HepG2 (cell line): Measurements from ENCODE around the gene TUBG2. TPM values are rescaled to one million over a fixed set of nuclear protein-coding genes. Genes with fewer than 3 reads are reported as not detected.

Source experiments
- ATAC-seq: fragments of 200-7000 bp; cut with Tn5 transposase; 3 replicates; pipeline ENCODE4 v1.9.1; 2020; ENCODE audit warnings: mild to moderate bottlenecking, moderate library complexity
- BruUV-seq: library from RNA; stranded (reverse); fragments of 400-500 nt; replicated peaks from 2 replicates; lab custom pipeline; 2021; lab: Mats Ljungman, UMichigan
- CTCF ChIA-PET: fragments of 300-600 bp; formaldehyde crosslinking; extraction: SDS; loops from one replicate; lab custom pipeline; 2021; ENCODE audit warnings: low total read pairs, inconsistent platforms, low intra/inter-chr PET ratio; lab: Yijun Ruan, JAX
- POLR2A ChIA-PET: fragments of 350-600 bp; sonication (Branson Sonifier 250); formaldehyde crosslinking; loops from one replicate; lab custom pipeline; 2020; ENCODE audit warnings: antibody characterized with exemption, inconsistent platforms; lab: Yijun Ruan, JAX
- DNase-seq: peaks from one replicate; pipeline ENCODE4 v3.0.0-alpha.2; 2015; ENCODE audit warnings: low spot score
- FAIRE-seq: peaks from 3 replicates; lab custom pipeline; 2011; peaks lifted over from hg19 to GRCh38; lab: Jason Lieb, UNC
- H2AFZ ChIP-seq: one replicate; pipeline ENCODE4 v1.6.1; 2011; ENCODE audit warnings: low read length, inconsistent platforms
- H3K27ac ChIP-seq: fragments of 300-600 bp; 3 replicates; pipeline ENCODE4 v1.8.0; 2011; ENCODE audit warnings: mixed run types, mild to moderate bottlenecking, mixed read lengths, low read length, inconsistent platforms; ENCODE audit not compliant: insufficient read depth; ENCODE audit errors: extremely low read length
- H3K27me3 ChIP-seq, 2 experiments: fragments of 200-600 bp in 1 of 2; 2 replicates in 1 of 2; 3 replicates in 1 of 2; pipeline versions ENCODE4 v1.6.0 to v1.8.0; 2011; ENCODE audit warnings: low read length in 2 of 2, mild to moderate bottlenecking in 2 of 2, moderate library complexity in 2 of 2, inconsistent platforms in 1 of 2; ENCODE audit not compliant: insufficient read depth in 2 of 2, control insufficient read depth in 1 of 2
- H3K36me3 ChIP-seq, 2 experiments: fragments of 200-600 bp in 1 of 2; replicated peaks in 1 of 2; 2 replicates in 1 of 2; 3 replicates in 1 of 2; pipeline versions ENCODE4 v1.5.1 to v1.8.0; 2011; ENCODE audit warnings: low read length in 2 of 2, inconsistent platforms in 1 of 2; ENCODE audit not compliant: insufficient read depth in 2 of 2, control insufficient read depth in 1 of 2
- H3K4me1 ChIP-seq: 2 replicates; pipeline ENCODE4 v1.5.1; 2012; ENCODE audit warnings: low read length, inconsistent platforms; ENCODE audit not compliant: insufficient read depth
- H3K4me2 ChIP-seq: 2 replicates; pipeline ENCODE4 v1.6.0; 2011; ENCODE audit warnings: low read depth, low read length, inconsistent platforms
- H3K4me3 ChIP-seq, 3 experiments: fragments of 200-600 bp in 1 of 3; sonication (generic), shearing (Covaris generic) in 1 of 3; replicated peaks in 1 of 3; 2 replicates each; pipeline ENCODE4 v1.5.1; 2011 to 2016; ENCODE audit warnings: low read length in 3 of 3, inconsistent platforms in 2 of 3, low read depth in 2 of 3, mild to moderate bottlenecking in 2 of 3, control low read depth in 1 of 3, mixed read lengths in 1 of 3; ENCODE audit not compliant: insufficient read depth in 1 of 3
- H3K79me2 ChIP-seq: one replicate; pipeline ENCODE4 v1.6.1; 2011; ENCODE audit warnings: low read length, inconsistent platforms; ENCODE audit not compliant: insufficient read depth
- H3K9ac ChIP-seq: 2 replicates; pipeline ENCODE4 v1.6.0; 2011; ENCODE audit warnings: mild to moderate bottlenecking, low read depth, low read length, inconsistent platforms; ENCODE audit not compliant: insufficient read depth
- H3K9me3 ChIP-seq: 2 replicates; pipeline ENCODE4 v1.5.1; 2012; ENCODE audit warnings: mild to moderate bottlenecking, low read length
- H4K20me1 ChIP-seq: 2 replicates; pipeline ENCODE4 v1.6.0; 2011; ENCODE audit warnings: inconsistent platforms, mild to moderate bottlenecking, low read length, moderate library complexity; ENCODE audit not compliant: insufficient read depth
- CAMTA2 ChIP-seq: sonication (generic); formaldehyde crosslinking; IDR thresholded peaks from 2 replicates; pipeline ENCODE4 v1.4.0; 2020; ENCODE audit warnings: mild to moderate bottlenecking, missing genetic modification reagents, borderline replicate concordance
- CREM ChIP-seq, 2 experiments: sonication (generic) in 1 of 2; formaldehyde crosslinking in 1 of 2; IDR thresholded peaks; 2 replicates each; pipeline versions ENCODE4 v1.4.0 to v1.6.1; 2016 to 2020; ENCODE audit warnings: antibody characterized with exemption in 1 of 2, mild to moderate bottlenecking in 1 of 2, missing genetic modification reagents in 1 of 2
- DNMT3B ChIP-seq: conservative IDR thresholded peaks from 2 replicates; pipeline ENCODE4 v1.6.1; 2016; ENCODE audit warnings: missing biosample characterization, control low read depth
- IRF2 ChIP-seq: IDR thresholded peaks from 2 replicates; pipeline ENCODE4 v1.6.1; 2018; ENCODE audit warnings: missing genetic modification reagents, missing compliant biosample characterization
- MAFF ChIP-seq: IDR thresholded peaks from 2 replicates; pipeline ENCODE4 v1.6.1; 2011; ENCODE audit warnings: low read depth, low read length, improper control_type of control experiment
- SRY ChIP-seq: sonication (generic); formaldehyde crosslinking; IDR thresholded peaks from 2 replicates; pipeline ENCODE4 v1.8.0; 2022; ENCODE audit warnings: mild to moderate bottlenecking, missing genetic modification reagents
- SSRP1 ChIP-seq: IDR thresholded peaks from 2 replicates; pipeline ENCODE4 v1.6.1; 2016; ENCODE audit warnings: control low read depth
- ZEB1 ChIP-seq: IDR thresholded peaks from 2 replicates; pipeline ENCODE4 v1.6.1; 2012; ENCODE audit warnings: mild to moderate bottlenecking, low read depth, inconsistent platforms; ENCODE audit not compliant: insufficient replicate concordance
- ZKSCAN8 ChIP-seq: IDR thresholded peaks from 2 replicates; pipeline ENCODE4 v1.6.1; 2016; ENCODE audit warnings: borderline replicate concordance, missing genetic modification reagents, missing compliant biosample characterization
- ZNF652 ChIP-seq: IDR thresholded peaks from 2 replicates; pipeline ENCODE4 v1.6.1; 2016; ENCODE audit warnings: low read depth, borderline replicate concordance
- ZNF724P ChIP-seq: sonication (generic); formaldehyde crosslinking; IDR thresholded peaks from 2 replicates; pipeline ENCODE4 v1.8.0; 2022; ENCODE audit warnings: missing genetic modification reagents, borderline replicate concordance
- ZNF772 ChIP-seq: sonication (generic); formaldehyde crosslinking; IDR thresholded peaks from 2 replicates; pipeline ENCODE4 v1.5.0; 2020; ENCODE audit warnings: mild to moderate bottlenecking, missing genetic modification reagents
- WGBS: methylation state at CpG from one replicate; pipeline ENCODE4 v1.1.6; 2017; ENCODE audit warnings: low lambda C conversion rate; 5-methylcytosine and 5-hydroxymethylcytosine counted together
- in situ Hi-C: cut with HindIII; loops from 2 replicates; pipeline ENCODE4 v1.10.0; 2017; ENCODE audit warnings: low pct_unique_long_range_greater_than_20kb; ENCODE audit not compliant: extremely low pct_ligation_motif_present
- intact Hi-C: fragments of 100-400 bp; cut with micrococcal nuclease; formaldehyde crosslinking; loops from one replicate; pipeline ENCODE4 v1.10.0; 2022; ENCODE audit not compliant: unreplicated experiment
- polyA plus RNA-seq, 8 experiments: library from polyadenylated mRNA; depleted of rRNA in 3 of 8; stranded (reverse) in 7 of 8; unstranded in 1 of 8; fragments of >200 nt; fragmentation: Illumina TruSeq in 4 of 8; extraction: Trizol in 4 of 8; gene quantifications; 2 replicates each; pipeline versions ENCODE4 v1.2.1 to v1.2.3, GENCODE V29; 2011 to 2016; ENCODE audit warnings: low read depth in 4 of 8, missing spikeins in 1 of 8, mixed read lengths in 1 of 8; ENCODE audit not compliant: insufficient read depth in 1 of 8
- total RNA-seq, 5 experiments: library from RNA; depleted of rRNA; stranded (reverse); fragments of >200 nt; fragmentation: Illumina TruSeq; extraction: Trizol; gene quantifications; 2 replicates each; pipeline ENCODE4 v1.2.3, GENCODE V29; 2016; ENCODE audit warnings: low read depth in 1 of 5
- TF ChIP-seq, protein P1 (sequence below): sonication (generic); formaldehyde crosslinking; IDR thresholded peaks from 2 replicates; pipeline ENCODE4 v1.8.1; 2023; ENCODE audit warnings: mild to moderate bottlenecking, missing genetic modification reagents
- TF ChIP-seq, protein P2 (sequence below): IDR thresholded peaks from 2 replicates; pipeline ENCODE4 v1.6.1; 2012; ENCODE audit warnings: inconsistent platforms
- TF ChIP-seq, protein P3 (sequence below): sonication (generic); formaldehyde crosslinking; IDR thresholded peaks from 2 replicates; pipeline ENCODE4 v1.4.0; 2020; ENCODE audit warnings: mild to moderate bottlenecking, low read depth, missing genetic modification reagents
- TF ChIP-seq, protein P4 (sequence below), 2 experiments: sonication (generic) in 1 of 2; formaldehyde crosslinking in 1 of 2; IDR thresholded peaks; 2 replicates each; pipeline versions ENCODE4 v1.6.1 to v1.9.0; 2014 to 2022; ENCODE audit warnings: antibody characterized with exemption in 1 of 2, borderline replicate concordance in 1 of 2, inconsistent platforms in 1 of 2, low read depth in 1 of 2, missing genetic modification reagents in 1 of 2

Gene TUBG2
- total and polyA plus RNA-seq, 2 of the 13 experiments (the other 11 are each of a cell fraction or from before 2014, with no cell fraction given) = 16.0 to 42.3 TPM

DNA sequence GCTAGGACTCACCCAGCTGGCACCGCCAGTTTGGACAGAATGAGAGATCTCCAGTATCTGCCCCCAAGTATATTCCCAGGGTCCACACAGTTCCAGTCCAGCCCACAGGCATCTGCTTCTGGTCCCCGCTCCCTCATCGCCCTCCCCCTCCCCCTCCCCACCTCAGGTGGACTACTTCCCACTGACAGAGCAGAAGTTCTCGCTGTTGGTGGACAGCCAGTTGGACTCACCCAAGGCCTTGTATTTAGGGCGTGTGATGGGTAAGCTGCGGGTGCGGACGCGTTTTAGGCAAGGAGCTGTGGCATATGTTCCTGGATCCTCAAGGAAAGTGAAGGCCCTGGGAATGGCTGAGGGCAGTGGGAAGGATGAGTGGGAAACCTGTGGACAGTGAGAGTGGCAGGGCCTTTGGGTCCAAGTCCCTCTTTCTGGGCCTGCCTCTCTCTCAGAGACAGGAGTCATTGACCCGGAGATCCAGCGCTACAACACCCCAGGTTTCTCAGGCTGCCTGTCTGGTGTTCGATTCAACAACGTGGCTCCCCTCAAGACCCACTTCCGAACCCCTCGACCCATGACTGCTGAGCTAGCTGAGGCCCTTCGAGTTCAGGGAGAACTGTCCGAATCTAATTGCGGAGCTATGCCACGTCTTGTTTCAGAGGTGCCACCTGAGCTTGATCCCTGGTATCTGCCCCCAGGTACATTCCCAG is 38.2 kb downstream of the TUBG2 start:
- no peak for ATAC-seq
- peaks cover 2 to 7% of the 10 kb centered on the region in 2 experiments; a peak in 3 of 5 replicates for H3K36me3 ChIP-seq
- no peak overlapping the region for H3K9ac ChIP-seq
- no peaks in the 10 kb centered on the region for H3K27me3 ChIP-seq
- in situ Hi-C loops = no loop called here
- no peak overlapping the region for H3K27ac ChIP-seq
- intact Hi-C loops = no loop called here
- no TSS peak for BruUV-seq
- no peaks in the 10 kb centered on the region for H4K20me1 ChIP-seq
- H3K4me3 ChIP-seq = no peak overlapping the region
- 91% methylated on average over 19 of the region's 19 CpGs for WGBS
- no peaks in the 10 kb centered on the region for H3K4me1 ChIP-seq
- H3K9me3 ChIP-seq = no peaks in the 10 kb centered on the region
- DNase-seq = no peak
- POLR2A ChIA-PET = no interaction called here
- CTCF ChIA-PET = no interaction called here
- H3K79me2 ChIP-seq = no peaks in the 10 kb centered on the region
- no peak for FAIRE-seq
- H2AFZ ChIP-seq = no peak overlapping the region
- H3K4me2 ChIP-seq = no peak overlapping the region
- TF ChIP-seq, protein P1, sequence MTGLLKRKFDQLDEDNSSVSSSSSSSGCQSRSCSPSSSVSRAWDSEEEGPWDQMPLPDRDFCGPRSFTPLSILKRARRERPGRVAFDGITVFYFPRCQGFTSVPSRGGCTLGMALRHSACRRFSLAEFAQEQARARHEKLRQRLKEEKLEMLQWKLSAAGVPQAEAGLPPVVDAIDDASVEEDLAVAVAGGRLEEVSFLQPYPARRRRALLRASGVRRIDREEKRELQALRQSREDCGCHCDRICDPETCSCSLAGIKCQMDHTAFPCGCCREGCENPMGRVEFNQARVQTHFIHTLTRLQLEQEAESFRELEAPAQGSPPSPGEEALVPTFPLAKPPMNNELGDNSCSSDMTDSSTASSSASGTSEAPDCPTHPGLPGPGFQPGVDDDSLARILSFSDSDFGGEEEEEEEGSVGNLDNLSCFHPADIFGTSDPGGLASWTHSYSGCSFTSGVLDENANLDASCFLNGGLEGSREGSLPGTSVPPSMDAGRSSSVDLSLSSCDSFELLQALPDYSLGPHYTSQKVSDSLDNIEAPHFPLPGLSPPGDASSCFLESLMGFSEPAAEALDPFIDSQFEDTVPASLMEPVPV (CRISPR knock-in tag) = no peak
- no peak for TF ChIP-seq SSRP1 (CRISPR knock-in tag)
- TF ChIP-seq ZKSCAN8 (CRISPR knock-in tag) = no peak
- TF ChIP-seq ZNF772 (CRISPR knock-in tag) = no peak
- TF ChIP-seq ZNF652 (CRISPR knock-in tag) = no peak
- TF ChIP-seq CREM (IDR thresholded peaks at IDR 0.05) = no peak
- no peak for TF ChIP-seq CREM (CRISPR knock-in tag; IDR thresholded peaks at IDR 0.05)
- TF ChIP-seq IRF2 (CRISPR knock-in tag) = no peak
- TF ChIP-seq MAFF = no peak
- no peak for TF ChIP-seq ZEB1
- TF ChIP-seq DNMT3B = no peak
- TF ChIP-seq CAMTA2 = no peak
- no peak for TF ChIP-seq ZNF724P
- TF ChIP-seq, protein P2, sequence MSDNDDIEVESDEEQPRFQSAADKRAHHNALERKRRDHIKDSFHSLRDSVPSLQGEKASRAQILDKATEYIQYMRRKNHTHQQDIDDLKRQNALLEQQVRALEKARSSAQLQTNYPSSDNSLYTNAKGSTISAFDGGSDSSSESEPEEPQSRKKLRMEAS = no peak
- TF ChIP-seq, protein P3, sequence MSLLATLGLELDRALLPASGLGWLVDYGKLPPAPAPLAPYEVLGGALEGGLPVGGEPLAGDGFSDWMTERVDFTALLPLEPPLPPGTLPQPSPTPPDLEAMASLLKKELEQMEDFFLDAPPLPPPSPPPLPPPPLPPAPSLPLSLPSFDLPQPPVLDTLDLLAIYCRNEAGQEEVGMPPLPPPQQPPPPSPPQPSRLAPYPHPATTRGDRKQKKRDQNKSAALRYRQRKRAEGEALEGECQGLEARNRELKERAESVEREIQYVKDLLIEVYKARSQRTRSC = no peak
- TF ChIP-seq SRY = no peak
- TF ChIP-seq, protein P4, sequence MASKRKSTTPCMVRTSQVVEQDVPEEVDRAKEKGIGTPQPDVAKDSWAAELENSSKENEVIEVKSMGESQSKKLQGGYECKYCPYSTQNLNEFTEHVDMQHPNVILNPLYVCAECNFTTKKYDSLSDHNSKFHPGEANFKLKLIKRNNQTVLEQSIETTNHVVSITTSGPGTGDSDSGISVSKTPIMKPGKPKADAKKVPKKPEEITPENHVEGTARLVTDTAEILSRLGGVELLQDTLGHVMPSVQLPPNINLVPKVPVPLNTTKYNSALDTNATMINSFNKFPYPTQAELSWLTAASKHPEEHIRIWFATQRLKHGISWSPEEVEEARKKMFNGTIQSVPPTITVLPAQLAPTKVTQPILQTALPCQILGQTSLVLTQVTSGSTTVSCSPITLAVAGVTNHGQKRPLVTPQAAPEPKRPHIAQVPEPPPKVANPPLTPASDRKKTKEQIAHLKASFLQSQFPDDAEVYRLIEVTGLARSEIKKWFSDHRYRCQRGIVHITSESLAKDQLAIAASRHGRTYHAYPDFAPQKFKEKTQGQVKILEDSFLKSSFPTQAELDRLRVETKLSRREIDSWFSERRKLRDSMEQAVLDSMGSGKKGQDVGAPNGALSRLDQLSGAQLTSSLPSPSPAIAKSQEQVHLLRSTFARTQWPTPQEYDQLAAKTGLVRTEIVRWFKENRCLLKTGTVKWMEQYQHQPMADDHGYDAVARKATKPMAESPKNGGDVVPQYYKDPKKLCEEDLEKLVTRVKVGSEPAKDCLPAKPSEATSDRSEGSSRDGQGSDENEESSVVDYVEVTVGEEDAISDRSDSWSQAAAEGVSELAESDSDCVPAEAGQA (IDR thresholded peaks at IDR 0.05; ENCODE audit: low read depth) = no peak
- TF ChIP-seq, protein P4 (CRISPR knock-in tag; IDR thresholded peaks at IDR 0.05; ENCODE audit: borderline replicate concordance) = no peak
